HG02610 (cell line): ENCODE data around the gene SLC28A2.

ENCODE experiments used
- ATAC-seq: cut with Tn5 transposase; IDR thresholded peaks from one replicate; pipeline ENCODE4 v1.9.1; 2021; ENCODE audit warnings: mild to moderate bottlenecking, moderate library complexity; ENCODE audit not compliant: unreplicated experiment

Gene SLC28A2

GRCh38 chr15:45320581-45321205, 68.7 kb downstream of the SLC28A2 start:
- no peak for ATAC-seq

GRCh38 chr15:45326280-45326679, 74.2 kb downstream of the SLC28A2 start:
- no peak for ATAC-seq

GRCh38 chr15:45326741-45327140, 74.7 kb downstream of the SLC28A2 start:
- no peak for ATAC-seq
